PFSK-1 (cell line): ENCODE results near the gene CEL.

Experiments used
- FOXP2 ChIP-seq: optimal IDR thresholded peaks from 2 replicates; pipeline ENCODE3; 2011; ENCODE audit warnings: borderline replicate concordance, control low read depth, inconsistent platforms; ENCODE audit not compliant: insufficient read depth; ENCODE audit errors: extremely low read length, extremely low read depth
- POLR2AphosphoS5 ChIP-seq: IDR thresholded peaks from 2 replicates; pipeline ENCODE4 v1.6.1; 2012; ENCODE audit warnings: low read depth, mild to moderate bottlenecking, control low read depth, low read length, moderate library complexity
- SIN3A ChIP-seq: IDR thresholded peaks from 2 replicates; pipeline ENCODE4 v1.6.1; 2012; ENCODE audit warnings: mild to moderate bottlenecking, low read length, moderate library complexity, borderline replicate concordance; ENCODE audit not compliant: insufficient read depth
- TAF1 ChIP-seq: IDR thresholded peaks from 2 replicates; pipeline ENCODE4 v1.6.1; 2012; ENCODE audit warnings: low read length, control low read depth, borderline replicate concordance; ENCODE audit not compliant: insufficient read depth
- TF ChIP-seq, protein P1 (sequence below), 2 experiments: IDR thresholded peaks; 2 replicates each; pipeline versions ENCODE4 v1.6.1 to v1.8.0; 2011 to 2012; ENCODE audit warnings: low read depth in 2 of 2, low read length in 2 of 2, control low read depth in 1 of 2, inconsistent platforms in 1 of 2, mild to moderate bottlenecking in 1 of 2, moderate library complexity in 1 of 2; ENCODE audit not compliant: insufficient read depth in 1 of 2

The CEL gene

GRCh38 chr9:133058071-133058470 is 3.7 kb upstream of the CEL start:
- no peak for TF ChIP-seq FOXP2
- TF ChIP-seq TAF1 = no peak
- TF ChIP-seq, protein P1, sequence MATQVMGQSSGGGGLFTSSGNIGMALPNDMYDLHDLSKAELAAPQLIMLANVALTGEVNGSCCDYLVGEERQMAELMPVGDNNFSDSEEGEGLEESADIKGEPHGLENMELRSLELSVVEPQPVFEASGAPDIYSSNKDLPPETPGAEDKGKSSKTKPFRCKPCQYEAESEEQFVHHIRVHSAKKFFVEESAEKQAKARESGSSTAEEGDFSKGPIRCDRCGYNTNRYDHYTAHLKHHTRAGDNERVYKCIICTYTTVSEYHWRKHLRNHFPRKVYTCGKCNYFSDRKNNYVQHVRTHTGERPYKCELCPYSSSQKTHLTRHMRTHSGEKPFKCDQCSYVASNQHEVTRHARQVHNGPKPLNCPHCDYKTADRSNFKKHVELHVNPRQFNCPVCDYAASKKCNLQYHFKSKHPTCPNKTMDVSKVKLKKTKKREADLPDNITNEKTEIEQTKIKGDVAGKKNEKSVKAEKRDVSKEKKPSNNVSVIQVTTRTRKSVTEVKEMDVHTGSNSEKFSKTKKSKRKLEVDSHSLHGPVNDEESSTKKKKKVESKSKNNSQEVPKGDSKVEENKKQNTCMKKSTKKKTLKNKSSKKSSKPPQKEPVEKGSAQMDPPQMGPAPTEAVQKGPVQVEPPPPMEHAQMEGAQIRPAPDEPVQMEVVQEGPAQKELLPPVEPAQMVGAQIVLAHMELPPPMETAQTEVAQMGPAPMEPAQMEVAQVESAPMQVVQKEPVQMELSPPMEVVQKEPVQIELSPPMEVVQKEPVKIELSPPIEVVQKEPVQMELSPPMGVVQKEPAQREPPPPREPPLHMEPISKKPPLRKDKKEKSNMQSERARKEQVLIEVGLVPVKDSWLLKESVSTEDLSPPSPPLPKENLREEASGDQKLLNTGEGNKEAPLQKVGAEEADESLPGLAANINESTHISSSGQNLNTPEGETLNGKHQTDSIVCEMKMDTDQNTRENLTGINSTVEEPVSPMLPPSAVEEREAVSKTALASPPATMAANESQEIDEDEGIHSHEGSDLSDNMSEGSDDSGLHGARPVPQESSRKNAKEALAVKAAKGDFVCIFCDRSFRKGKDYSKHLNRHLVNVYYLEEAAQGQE (IDR thresholded peaks at IDR 0.05; ENCODE audit: insufficient read depth in 1 of 2, low read depth in 2 of 2, low read length in 2 of 2) = no peak
- no peak for TF ChIP-seq SIN3A
- no peak for TF ChIP-seq POLR2AphosphoS5

- no peak for TF ChIP-seq FOXP2
- no peak for TF ChIP-seq SIN3A
- TF ChIP-seq, protein P1 (IDR thresholded peaks at IDR 0.05; ENCODE audit: insufficient read depth in 1 of 2, low read depth in 2 of 2, low read length in 2 of 2) = no peak
- no peak for TF ChIP-seq POLR2AphosphoS5
Measured at GRCh38 chr9:133058550-133059320, 3.0 kb upstream of the CEL start.

- TF ChIP-seq FOXP2 (no peak), TAF1 (no peak), POLR2AphosphoS5 (no peak), SIN3A (no peak)
- TF ChIP-seq, protein P1 (IDR thresholded peaks at IDR 0.05; ENCODE audit: insufficient read depth in 1 of 2, low read depth in 2 of 2, low read length in 2 of 2) = no peak
Measured at GRCh38 chr9:133059623-133060022, 2.2 kb upstream of the CEL start.

- TF ChIP-seq POLR2AphosphoS5 (no peak), SIN3A (no peak), TAF1 (no peak), FOXP2 (no peak)
- TF ChIP-seq, protein P1 (IDR thresholded peaks at IDR 0.05; ENCODE audit: insufficient read depth in 1 of 2, low read depth in 2 of 2, low read length in 2 of 2) = no peak
Measured at GRCh38 chr9:133060417-133060841, 1.4 kb upstream of the CEL start.
